ENCODE measurements around the gene NET1. TPM values are rescaled to one million over a fixed set of nuclear protein-coding genes. Genes with fewer than 3 reads are reported as not detected.

The NET1 gene
- total RNA-seq, 3 donors from 2014 or later (not counting 1 experiment from before 2014, with no cell fraction given): 10.4 to 17.9 (median 13.8) TPM

DNA sequence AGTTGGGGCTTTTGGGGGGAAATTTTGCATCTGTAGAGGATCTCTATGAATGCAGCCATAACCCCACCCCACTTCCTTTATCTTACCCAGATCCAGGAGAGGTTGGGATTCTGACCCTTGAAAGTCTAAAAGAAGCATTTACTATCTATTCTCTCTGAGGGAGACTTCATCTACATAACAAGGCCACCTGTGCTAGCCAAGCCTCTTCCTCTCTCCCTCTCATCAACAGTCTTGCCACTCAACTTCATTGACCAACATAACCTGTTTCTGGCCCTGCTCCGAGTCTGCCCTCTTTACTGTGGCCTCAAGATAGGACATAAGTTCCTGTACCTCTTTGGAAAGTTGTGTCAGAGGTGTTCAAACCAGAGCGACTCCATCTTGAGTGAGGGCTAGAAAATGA lies 27.1 kb upstream of the NET1 start:
- intact Hi-C loops (cut with micrococcal nuclease): loop anchor here (10.0 kb wide), 1 partner anchor 370 kb away; no protein-coding TSS in a partner anchor
- no peak overlapping the region for H3K4me3 ChIP-seq (ENCODE audit: low read length)
- no peak overlapping the region for H3K27ac Mint-ChIP-seq
- no peak for ATAC-seq
- no peaks in the 10 kb centered on the region for H3K9me3 ChIP-seq (ENCODE audit: control insufficient read depth, insufficient read depth, low read length)
- no peaks in the 10 kb centered on the region for H3K36me3 ChIP-seq (ENCODE audit: control insufficient read depth, insufficient read depth, low read length)
- H3K4me1 ChIP-seq (ENCODE audit: control insufficient read depth, insufficient read depth, low read length): no peaks in the 10 kb centered on the region
- no peak overlapping the region for H3K27ac ChIP-seq (ENCODE audit: low read length)
- H3K27me3 Mint-ChIP-seq (ENCODE audit: low read depth in 2 of 2): no peaks in the 10 kb centered on the region
- no peaks in the 10 kb centered on the region for H3K36me3 Mint-ChIP-seq
- WGBS (ENCODE audit: insufficient coverage): 91% methylated on average over 2 of the region's 2 CpGs
- DNase-seq: no peak
- peaks cover 4 to 8% of the 10 kb centered on the region in 2 donors for H3K9me3 Mint-ChIP-seq
- H3K27me3 ChIP-seq (ENCODE audit: control insufficient read depth, insufficient read depth, low read length): no peaks in the 10 kb centered on the region
- no peaks in the 10 kb centered on the region for H3K4me1 Mint-ChIP-seq
- TF ChIP-seq, protein P1, sequence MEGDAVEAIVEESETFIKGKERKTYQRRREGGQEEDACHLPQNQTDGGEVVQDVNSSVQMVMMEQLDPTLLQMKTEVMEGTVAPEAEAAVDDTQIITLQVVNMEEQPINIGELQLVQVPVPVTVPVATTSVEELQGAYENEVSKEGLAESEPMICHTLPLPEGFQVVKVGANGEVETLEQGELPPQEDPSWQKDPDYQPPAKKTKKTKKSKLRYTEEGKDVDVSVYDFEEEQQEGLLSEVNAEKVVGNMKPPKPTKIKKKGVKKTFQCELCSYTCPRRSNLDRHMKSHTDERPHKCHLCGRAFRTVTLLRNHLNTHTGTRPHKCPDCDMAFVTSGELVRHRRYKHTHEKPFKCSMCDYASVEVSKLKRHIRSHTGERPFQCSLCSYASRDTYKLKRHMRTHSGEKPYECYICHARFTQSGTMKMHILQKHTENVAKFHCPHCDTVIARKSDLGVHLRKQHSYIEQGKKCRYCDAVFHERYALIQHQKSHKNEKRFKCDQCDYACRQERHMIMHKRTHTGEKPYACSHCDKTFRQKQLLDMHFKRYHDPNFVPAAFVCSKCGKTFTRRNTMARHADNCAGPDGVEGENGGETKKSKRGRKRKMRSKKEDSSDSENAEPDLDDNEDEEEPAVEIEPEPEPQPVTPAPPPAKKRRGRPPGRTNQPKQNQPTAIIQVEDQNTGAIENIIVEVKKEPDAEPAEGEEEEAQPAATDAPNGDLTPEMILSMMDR (IDR thresholded peaks at IDR 0.05): no peak
- H3K4me3 Mint-ChIP-seq: no peak overlapping the region

DNA sequence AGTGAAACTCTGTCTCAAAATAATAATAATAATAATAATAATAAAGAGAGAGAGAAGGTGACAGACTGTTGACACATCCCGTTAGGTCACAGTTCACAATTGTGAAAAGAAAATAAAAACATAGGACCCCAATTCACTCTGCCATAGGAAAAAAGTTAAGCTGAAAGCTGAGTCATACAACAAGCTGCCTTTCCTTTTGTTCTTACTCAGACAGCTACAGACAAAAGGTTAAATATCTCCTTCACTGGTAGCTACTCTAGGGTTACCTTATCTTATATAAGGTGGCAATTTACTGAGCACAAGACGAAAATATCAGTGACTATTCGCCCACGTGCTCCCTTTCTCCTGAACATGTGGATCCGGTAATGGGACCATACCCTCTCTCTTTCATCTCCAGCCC lies 25.2 kb upstream of the NET1 start:
- H3K27me3 ChIP-seq (ENCODE audit: control insufficient read depth, insufficient read depth, low read length): no peaks in the 10 kb centered on the region
- WGBS (ENCODE audit: insufficient coverage): 93% methylated on average over 4 of the region's 5 CpGs
- Mint-ChIP-seq H3K9me3 (peaks cover 8 to 18% of the 10 kb centered on the region in 2 donors), H3K4me3 (no peak overlapping the region), H3K27me3 (ENCODE audit: low read depth in 2 of 2) (no peaks in the 10 kb centered on the region), H3K36me3 (peaks cover 15% of the 10 kb centered on the region), H3K27ac (no peak overlapping the region), H3K4me1 (no peaks in the 10 kb centered on the region)
- DNase-seq: no peak
- H3K9me3 ChIP-seq (ENCODE audit: control insufficient read depth, insufficient read depth, low read length): no peaks in the 10 kb centered on the region
- intact Hi-C loops (cut with micrococcal nuclease): loop anchor here (10.0 kb wide), 1 partner anchor 372 kb away; no protein-coding TSS in a partner anchor
- H3K27ac ChIP-seq (ENCODE audit: low read length): no peak overlapping the region
- TF ChIP-seq, protein P1 (IDR thresholded peaks at IDR 0.05): no peak
- H3K4me3 ChIP-seq (ENCODE audit: low read length): no peak overlapping the region
- H3K4me1 ChIP-seq (ENCODE audit: control insufficient read depth, insufficient read depth, low read length): no peaks in the 10 kb centered on the region
- no peak for ATAC-seq
- H3K36me3 ChIP-seq (ENCODE audit: control insufficient read depth, insufficient read depth, low read length): no peaks in the 10 kb centered on the region

DNA sequence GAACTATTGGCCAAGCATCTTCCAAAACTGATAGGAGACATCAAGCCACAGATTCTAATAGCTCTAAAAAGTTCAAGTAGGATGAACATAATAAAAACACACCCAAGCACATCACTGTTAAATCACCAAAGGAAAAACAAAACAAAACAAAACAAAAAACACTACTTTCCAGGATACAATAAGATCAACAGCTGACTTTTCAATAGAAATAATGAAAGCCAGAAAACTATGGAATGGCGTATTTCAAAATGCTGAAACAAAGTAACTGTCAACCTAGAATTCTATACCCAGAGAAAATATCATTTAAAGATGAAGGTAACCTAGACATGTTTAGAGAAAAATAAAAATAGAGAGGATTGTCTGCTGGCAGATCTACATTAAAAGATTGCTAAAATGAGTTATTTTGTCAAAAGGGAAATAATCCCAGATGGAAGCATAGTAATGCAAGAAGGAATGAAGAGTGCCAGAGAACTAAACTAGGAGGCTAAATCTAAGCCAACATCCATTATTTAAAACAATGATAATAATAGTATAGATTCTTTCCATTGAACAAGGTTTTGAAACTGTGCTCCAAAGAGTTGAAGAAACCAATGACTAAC lies 21.7 kb upstream of the NET1 start:
- intact Hi-C loops (cut with micrococcal nuclease): no loop called here
- Histone ChIP-seq H3K27me3 (ENCODE audit: control insufficient read depth, insufficient read depth, low read length) (no peaks in the 10 kb centered on the region), H3K4me3 (ENCODE audit: low read length) (no peak overlapping the region), H3K9me3 (ENCODE audit: control insufficient read depth, insufficient read depth, low read length) (no peaks in the 10 kb centered on the region), H3K4me1 (ENCODE audit: control insufficient read depth, insufficient read depth, low read length) (no peaks in the 10 kb centered on the region), H3K27ac (ENCODE audit: low read length) (no peak overlapping the region), H3K36me3 (ENCODE audit: control insufficient read depth, insufficient read depth, low read length) (no peaks in the 10 kb centered on the region)
- Mint-ChIP-seq H3K4me3 (no peak overlapping the region), H3K4me1 (no peaks in the 10 kb centered on the region), H3K36me3 (peaks cover 15% of the 10 kb centered on the region), H3K9me3 (peaks cover 8 to 18% of the 10 kb centered on the region in 2 donors), H3K27ac (no peak overlapping the region), H3K27me3 (ENCODE audit: low read depth in 2 of 2) (peaks cover 0 to under 1% of the 10 kb centered on the region in 2 donors)
- DNase-seq: no peak
- ATAC-seq: no peak
- no CpG with 5 or more reads among the region's 1 CpG for WGBS (ENCODE audit: insufficient coverage)
- TF ChIP-seq, protein P1 (IDR thresholded peaks at IDR 0.05): no peak

DNA sequence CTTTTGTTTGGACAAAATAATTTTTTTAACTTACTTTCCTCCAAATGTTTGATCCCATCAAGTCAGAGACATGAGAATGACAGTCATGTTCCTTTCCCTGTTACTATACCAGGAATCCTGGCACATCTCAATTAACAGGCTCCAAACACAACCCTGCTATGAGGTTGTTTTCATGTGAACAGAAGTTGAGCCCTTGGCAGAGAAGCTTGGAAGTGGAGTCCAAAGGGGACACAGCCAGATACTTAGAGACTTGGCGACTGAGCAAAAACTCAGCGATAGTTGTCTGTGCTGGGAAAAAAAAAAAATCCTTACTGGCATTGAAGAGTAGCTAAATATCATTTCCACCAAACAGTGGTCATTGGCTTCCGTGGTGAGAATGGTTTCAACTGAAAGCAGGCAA lies 20.6 kb upstream of the NET1 start:
- no peak for DNase-seq
- Mint-ChIP-seq H3K4me1 (no peaks in the 10 kb centered on the region), H3K4me3 (no peak overlapping the region), H3K36me3 (peaks cover 15% of the 10 kb centered on the region), H3K9me3 (peaks cover 8 to 18% of the 10 kb centered on the region in 2 donors), H3K27me3 (ENCODE audit: low read depth in 2 of 2) (peaks cover 0 to 3% of the 10 kb centered on the region in 2 donors), H3K27ac (no peak overlapping the region)
- Histone ChIP-seq H3K36me3 (ENCODE audit: control insufficient read depth, insufficient read depth, low read length) (no peaks in the 10 kb centered on the region), H3K27ac (ENCODE audit: low read length) (no peak overlapping the region), H3K4me3 (ENCODE audit: low read length) (no peak overlapping the region), H3K4me1 (ENCODE audit: control insufficient read depth, insufficient read depth, low read length) (no peaks in the 10 kb centered on the region), H3K27me3 (ENCODE audit: control insufficient read depth, insufficient read depth, low read length) (no peaks in the 10 kb centered on the region), H3K9me3 (ENCODE audit: control insufficient read depth, insufficient read depth, low read length) (no peaks in the 10 kb centered on the region)
- intact Hi-C loops (cut with micrococcal nuclease): no loop called here
- ATAC-seq: no peak
- WGBS (ENCODE audit: insufficient coverage): 95% methylated on average over 2 of the region's 3 CpGs
- TF ChIP-seq, protein P1 (IDR thresholded peaks at IDR 0.05): no peak

Data from natural killer cell (primary cell).